HepG2 (cell line): ENCODE measurements around the gene LTB4R2. TPM values are rescaled to one million over a fixed set of nuclear protein-coding genes. Genes with fewer than 3 reads are reported as not detected.
A peak's percentile ranks its signal among the peaks of the same experiment; 100 is the strongest.

Source experiments
- CEBPG ChIP-seq: IDR thresholded peaks from 2 replicates; pipeline ENCODE4 v1.6.1; 2016
- ETV5 ChIP-seq: IDR thresholded peaks from 2 replicates; pipeline ENCODE4 v1.6.1; 2018; ENCODE audit warnings: missing biosample characterization, missing genetic modification reagents, inconsistent platforms, borderline replicate concordance
- GPN1 ChIP-seq: sonication (generic); formaldehyde crosslinking; IDR thresholded peaks from 2 replicates; pipeline ENCODE4 v1.5.1; 2020; ENCODE audit warnings: missing genetic modification reagents, borderline replicate concordance
- HNRNPUL1 ChIP-seq: fragments of 200-400 bp; formaldehyde crosslinking; IDR thresholded peaks from 2 replicates; pipeline ENCODE4 v1.6.1; 2017; ENCODE audit warnings: low read depth, mild to moderate bottlenecking, low read length, moderate library complexity
- MEF2D ChIP-seq: sonication (generic); formaldehyde crosslinking; IDR thresholded peaks from 2 replicates; pipeline ENCODE4 v1.5.1; 2020; ENCODE audit warnings: mild to moderate bottlenecking, missing genetic modification reagents
- NAIF1 ChIP-seq: sonication (generic); formaldehyde crosslinking; IDR thresholded peaks from 2 replicates; pipeline ENCODE4 v1.5.0; 2020; ENCODE audit warnings: mild to moderate bottlenecking, missing genetic modification reagents, borderline replicate concordance
- NFRKB ChIP-seq: fragments of 450-650 bp; IDR thresholded peaks from 2 replicates; pipeline ENCODE4 v1.6.1; 2017
- RFX3 ChIP-seq: IDR thresholded peaks from 2 replicates; pipeline ENCODE4 v1.6.1; 2016; ENCODE audit warnings: missing biosample characterization, missing genetic modification reagents
- RXRB ChIP-seq: IDR thresholded peaks from 2 replicates; pipeline ENCODE4 v1.6.1; 2016; ENCODE audit warnings: borderline replicate concordance, missing genetic modification reagents, missing compliant biosample characterization
- SIN3A ChIP-seq: IDR thresholded peaks from 2 replicates; pipeline ENCODE4 v1.6.1; 2011; ENCODE audit warnings: low read depth, mild to moderate bottlenecking, control low read depth, low read length, borderline replicate concordance
- SMAD1 ChIP-seq: sonication (generic); formaldehyde crosslinking; IDR thresholded peaks from 2 replicates; pipeline ENCODE4 v1.4.0; 2020; ENCODE audit warnings: missing genetic modification reagents, low read depth, mild to moderate bottlenecking, borderline replicate concordance
- SMARCE1 ChIP-seq: fragments of 450-650 bp; IDR thresholded peaks from 2 replicates; pipeline ENCODE4 v1.6.1; 2017; ENCODE audit warnings: borderline replicate concordance
- TBX2 ChIP-seq: sonication (generic); formaldehyde crosslinking; IDR thresholded peaks from 2 replicates; pipeline ENCODE4 v1.5.0; 2020; ENCODE audit warnings: missing genetic modification reagents, mild to moderate bottlenecking, borderline replicate concordance
- TCF12 ChIP-seq, 2 experiments: fragments of 450-650 bp in 1 of 2; sonication (generic) in 1 of 2; formaldehyde crosslinking in 1 of 2; IDR thresholded peaks; 2 replicates each; pipeline versions ENCODE4 v1.6.1 to v1.8.0; 2017 to 2022; ENCODE audit warnings: antibody characterized with exemption in 1 of 2, mild to moderate bottlenecking in 1 of 2, missing genetic modification reagents in 1 of 2, moderate library complexity in 1 of 2
- TEAD2 ChIP-seq: sonication (generic); formaldehyde crosslinking; IDR thresholded peaks from 2 replicates; pipeline ENCODE4 v1.9.0; 2021; ENCODE audit warnings: missing genetic modification reagents
- ZBTB21 ChIP-seq: sonication (generic); formaldehyde crosslinking; IDR thresholded peaks from 2 replicates; pipeline ENCODE4 v1.4.0; 2020; ENCODE audit warnings: missing genetic modification reagents
- ZMAT3 ChIP-seq: sonication (generic); formaldehyde crosslinking; conservative IDR thresholded peaks from 2 replicates; pipeline ENCODE4 v1.7.0; 2021; ENCODE audit warnings: missing genetic modification reagents
- ZNF253 ChIP-seq: sonication (generic); formaldehyde crosslinking; IDR thresholded peaks from 2 replicates; pipeline ENCODE4 v1.8.0; 2022; ENCODE audit warnings: mild to moderate bottlenecking, missing genetic modification reagents, borderline replicate concordance
- ZNF30 ChIP-seq: sonication (generic); formaldehyde crosslinking; IDR thresholded peaks from 2 replicates; pipeline ENCODE4 v1.5.0; 2020; ENCODE audit warnings: mild to moderate bottlenecking, missing genetic modification reagents
- ZNF329 ChIP-seq: sonication (generic); formaldehyde crosslinking; IDR thresholded peaks from 2 replicates; pipeline ENCODE4 v1.9.0; 2021; ENCODE audit warnings: low read depth, mild to moderate bottlenecking, missing genetic modification reagents
- ZNF33B ChIP-seq: sonication (generic); formaldehyde crosslinking; IDR thresholded peaks from 2 replicates; pipeline ENCODE4 v1.5.1; 2020; ENCODE audit warnings: mild to moderate bottlenecking, missing genetic modification reagents
- ZNF572 ChIP-seq: sonication (generic); formaldehyde crosslinking; IDR thresholded peaks from 2 replicates; pipeline ENCODE4 v1.5.1; 2020; ENCODE audit warnings: mild to moderate bottlenecking, missing genetic modification reagents
- ZNF605 ChIP-seq: sonication (generic); formaldehyde crosslinking; IDR thresholded peaks from 2 replicates; pipeline ENCODE4 v1.8.0; 2022; ENCODE audit warnings: mild to moderate bottlenecking, missing genetic modification reagents
- ZNF775 ChIP-seq: sonication (generic); formaldehyde crosslinking; IDR thresholded peaks from 2 replicates; pipeline ENCODE4 v1.4.0; 2020; ENCODE audit warnings: missing genetic modification reagents, mild to moderate bottlenecking, moderate library complexity, borderline replicate concordance
- ZNF782 ChIP-seq: sonication (generic); formaldehyde crosslinking; IDR thresholded peaks from 2 replicates; pipeline ENCODE4 v1.4.0; 2020; ENCODE audit warnings: missing genetic modification reagents, mild to moderate bottlenecking, borderline replicate concordance
- ZNF883 ChIP-seq: sonication (generic); formaldehyde crosslinking; IDR thresholded peaks from 2 replicates; pipeline ENCODE4 v1.5.1; 2020; ENCODE audit warnings: mild to moderate bottlenecking, missing genetic modification reagents; ENCODE audit errors: not compliant biosample characterization
- polyA plus RNA-seq, 8 experiments: library from polyadenylated mRNA; depleted of rRNA in 3 of 8; stranded (reverse) in 7 of 8; unstranded in 1 of 8; fragments of >200 nt; fragmentation: Illumina TruSeq in 4 of 8; extraction: Trizol in 4 of 8; gene quantifications; 2 replicates each; pipeline versions ENCODE4 v1.2.1 to v1.2.3, GENCODE V29; 2011 to 2016; ENCODE audit warnings: low read depth in 4 of 8, missing spikeins in 1 of 8, mixed read lengths in 1 of 8; ENCODE audit not compliant: insufficient read depth in 1 of 8
- total RNA-seq, 5 experiments: library from RNA; depleted of rRNA; stranded (reverse); fragments of >200 nt; fragmentation: Illumina TruSeq; extraction: Trizol; gene quantifications; 2 replicates each; pipeline ENCODE4 v1.2.3, GENCODE V29; 2016; ENCODE audit warnings: low read depth in 1 of 5
- TF ChIP-seq, protein P1 (sequence below): sonication (generic); formaldehyde crosslinking; IDR thresholded peaks from 2 replicates; pipeline ENCODE4 v1.5.0; 2020; ENCODE audit warnings: mild to moderate bottlenecking, missing genetic modification reagents, borderline replicate concordance
- TF ChIP-seq, protein P2 (sequence below): sonication (generic); formaldehyde crosslinking; IDR thresholded peaks from 2 replicates; pipeline ENCODE4 v1.4.0; 2020; ENCODE audit warnings: mild to moderate bottlenecking, missing genetic modification reagents
- TF ChIP-seq, protein P3 (sequence below): sonication (generic); formaldehyde crosslinking; IDR thresholded peaks from 2 replicates; pipeline ENCODE4 v1.5.0; 2020; ENCODE audit warnings: mild to moderate bottlenecking, missing genetic modification reagents

LTB4R2 gene
- total and polyA plus RNA-seq, 2 of the 13 experiments (the other 11 are each of a cell fraction or from before 2014, with no cell fraction given) = 3.9 to 6.9 TPM

DNA sequence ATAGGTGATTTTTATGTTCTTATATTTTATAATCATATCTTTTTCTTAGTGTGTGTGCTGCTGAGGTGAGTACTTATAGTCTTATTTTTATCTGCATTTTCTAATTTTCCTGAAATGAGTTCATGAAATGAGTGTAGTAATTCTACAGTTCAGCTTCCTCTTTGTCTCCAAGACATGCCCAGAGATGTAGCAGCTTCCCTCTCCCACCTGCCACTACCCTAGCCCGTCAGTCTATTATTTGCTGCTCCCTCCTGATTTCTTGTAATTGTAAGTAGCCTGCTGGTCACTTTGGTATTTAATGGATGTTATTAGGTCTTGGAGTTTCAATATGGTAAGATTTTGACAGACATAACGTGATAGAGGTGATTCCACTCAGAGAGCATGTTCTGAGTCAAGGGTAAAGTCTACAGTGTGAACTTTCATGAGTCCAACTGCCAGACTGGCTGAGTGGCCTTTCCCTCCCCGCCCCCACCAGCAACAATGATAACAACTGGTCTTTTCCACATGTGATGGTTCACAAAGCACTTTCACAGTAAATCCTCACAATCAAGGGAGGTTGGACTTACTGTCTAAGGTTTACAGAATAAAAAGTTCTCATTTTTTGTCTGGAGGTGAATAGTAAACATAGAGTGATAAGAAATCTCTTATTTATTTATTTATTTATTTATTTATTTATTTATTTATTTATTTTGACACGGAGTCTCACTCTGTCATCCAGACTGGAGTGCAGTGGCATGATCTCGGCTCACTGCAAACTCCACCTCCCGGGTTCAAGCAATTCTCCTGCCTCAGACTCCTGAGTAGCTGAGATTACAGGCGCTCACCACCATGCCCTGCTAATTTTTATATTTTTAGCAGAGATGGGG, 34.1 kb downstream of the LTB4R2 start (continued):
- TF ChIP-seq TCF12 (IDR thresholded peaks at IDR 0.05) (no peak), TCF12 (CRISPR knock-in tag; IDR thresholded peaks at IDR 0.05) (no peak), HNRNPUL1 (no peak), ETV5 (CRISPR knock-in tag) (no peak), TBX2 (CRISPR knock-in tag) (no peak), SMARCE1 (no peak), TEAD2 (CRISPR knock-in tag) (no peak), ZNF253 (CRISPR knock-in tag) (no peak), ZNF782 (CRISPR knock-in tag) (no peak), ZNF883 (CRISPR knock-in tag) (no peak), NFRKB (no peak), ZNF30 (CRISPR knock-in tag) (no peak), CEBPG (CRISPR knock-in tag) (no peak), RXRB (CRISPR knock-in tag) (peak; percentile 53; the same call in 1 of the 2 replicates), ZMAT3 (CRISPR knock-in tag) (no peak), GPN1 (CRISPR knock-in tag) (no peak), ZBTB21 (no peak), MEF2D (CRISPR knock-in tag) (no peak), ZNF33B (CRISPR knock-in tag) (0 out of 2 replicates have a peak, but pooled peaks have one; percentile 49), NAIF1 (CRISPR knock-in tag) (no peak), ZNF775 (CRISPR knock-in tag) (no peak), ZNF329 (CRISPR knock-in tag) (no peak), RFX3 (CRISPR knock-in tag) (no peak), ZNF605 (CRISPR knock-in tag) (no peak), ZNF572 (CRISPR knock-in tag) (no peak), SMAD1 (CRISPR knock-in tag) (no peak), SIN3A (no peak)
- TF ChIP-seq, protein P1, sequence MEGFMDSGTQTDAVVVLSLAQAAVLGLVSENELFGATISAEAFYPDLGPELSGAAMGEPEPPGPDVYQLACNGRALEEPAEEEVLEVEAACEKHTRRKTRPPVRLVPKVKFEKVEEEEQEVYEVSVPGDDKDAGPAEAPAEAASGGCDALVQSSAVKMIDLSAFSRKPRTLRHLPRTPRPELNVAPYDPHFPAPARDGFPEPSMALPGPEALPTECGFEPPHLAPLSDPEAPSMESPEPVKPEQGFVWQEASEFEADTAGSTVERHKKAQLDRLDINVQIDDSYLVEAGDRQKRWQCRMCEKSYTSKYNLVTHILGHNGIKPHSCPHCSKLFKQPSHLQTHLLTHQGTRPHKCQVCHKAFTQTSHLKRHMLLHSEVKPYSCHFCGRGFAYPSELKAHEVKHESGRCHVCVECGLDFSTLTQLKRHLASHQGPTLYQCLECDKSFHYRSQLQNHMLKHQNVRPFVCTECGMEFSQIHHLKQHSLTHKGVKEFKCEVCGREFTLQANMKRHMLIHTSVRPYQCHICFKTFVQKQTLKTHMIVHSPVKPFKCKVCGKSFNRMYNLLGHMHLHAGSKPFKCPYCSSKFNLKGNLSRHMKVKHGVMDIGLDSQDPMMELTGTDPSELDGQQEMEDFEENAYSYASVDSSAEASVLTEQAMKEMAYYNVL = no peak
- TF ChIP-seq, protein P2, sequence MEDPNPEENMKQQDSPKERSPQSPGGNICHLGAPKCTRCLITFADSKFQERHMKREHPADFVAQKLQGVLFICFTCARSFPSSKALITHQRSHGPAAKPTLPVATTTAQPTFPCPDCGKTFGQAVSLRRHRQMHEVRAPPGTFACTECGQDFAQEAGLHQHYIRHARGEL (CRISPR knock-in tag) = no peak
- TF ChIP-seq, protein P3, sequence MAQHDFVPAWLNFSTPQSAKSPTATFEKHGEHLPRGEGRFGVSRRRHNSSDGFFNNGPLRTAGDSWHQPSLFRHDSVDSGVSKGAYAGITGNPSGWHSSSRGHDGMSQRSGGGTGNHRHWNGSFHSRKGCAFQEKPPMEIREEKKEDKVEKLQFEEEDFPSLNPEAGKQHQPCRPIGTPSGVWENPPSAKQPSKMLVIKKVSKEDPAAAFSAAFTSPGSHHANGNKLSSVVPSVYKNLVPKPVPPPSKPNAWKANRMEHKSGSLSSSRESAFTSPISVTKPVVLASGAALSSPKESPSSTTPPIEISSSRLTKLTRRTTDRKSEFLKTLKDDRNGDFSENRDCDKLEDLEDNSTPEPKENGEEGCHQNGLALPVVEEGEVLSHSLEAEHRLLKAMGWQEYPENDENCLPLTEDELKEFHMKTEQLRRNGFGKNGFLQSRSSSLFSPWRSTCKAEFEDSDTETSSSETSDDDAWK = no peak
